ENCODE results near the gene BATF3. TPM values are rescaled to one million over a fixed set of nuclear protein-coding genes. Genes with fewer than 3 reads are reported as not detected.

The BATF3 gene
- total and polyA plus RNA-seq, 8 donors: 0.20 to 3.1 (median 0.95) TPM; not detected in 1

- H3K4me1 ChIP-seq: no peaks in the 10 kb centered on the region
Observed at GRCh38 chr1:212685429-212685828, 14.2 kb downstream of the BATF3 start.

GRCh38 chr1:212684521-212685090 is 15.0 kb downstream of the BATF3 start:
- ATAC-seq: no peak
- 81 to 88% methylated on average over 11 of the region's 11 CpGs for WGBS, 2 donors

More at GRCh38 chr1:212685429-212685828, 14.2 kb downstream of the BATF3 start:
- H3K27ac ChIP-seq: no peak overlapping the region
- intact Hi-C loops (cut with DNase I): no loop called here
- peaks cover 0 to 3% (median 0%) of the 10 kb centered on the region in 4 donors for H3K27me3 ChIP-seq
- H3K9me3 ChIP-seq: no peaks in the 10 kb centered on the region
- TF ChIP-seq, protein P1, sequence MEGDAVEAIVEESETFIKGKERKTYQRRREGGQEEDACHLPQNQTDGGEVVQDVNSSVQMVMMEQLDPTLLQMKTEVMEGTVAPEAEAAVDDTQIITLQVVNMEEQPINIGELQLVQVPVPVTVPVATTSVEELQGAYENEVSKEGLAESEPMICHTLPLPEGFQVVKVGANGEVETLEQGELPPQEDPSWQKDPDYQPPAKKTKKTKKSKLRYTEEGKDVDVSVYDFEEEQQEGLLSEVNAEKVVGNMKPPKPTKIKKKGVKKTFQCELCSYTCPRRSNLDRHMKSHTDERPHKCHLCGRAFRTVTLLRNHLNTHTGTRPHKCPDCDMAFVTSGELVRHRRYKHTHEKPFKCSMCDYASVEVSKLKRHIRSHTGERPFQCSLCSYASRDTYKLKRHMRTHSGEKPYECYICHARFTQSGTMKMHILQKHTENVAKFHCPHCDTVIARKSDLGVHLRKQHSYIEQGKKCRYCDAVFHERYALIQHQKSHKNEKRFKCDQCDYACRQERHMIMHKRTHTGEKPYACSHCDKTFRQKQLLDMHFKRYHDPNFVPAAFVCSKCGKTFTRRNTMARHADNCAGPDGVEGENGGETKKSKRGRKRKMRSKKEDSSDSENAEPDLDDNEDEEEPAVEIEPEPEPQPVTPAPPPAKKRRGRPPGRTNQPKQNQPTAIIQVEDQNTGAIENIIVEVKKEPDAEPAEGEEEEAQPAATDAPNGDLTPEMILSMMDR (IDR thresholded peaks at IDR 0.05): no peak
- H3K4me3 ChIP-seq: no peak overlapping the region
- DNase-seq (no peak), ATAC-seq (peak in 1 of 4 donors; percentile 30), FAIRE-seq (no peak)
- H3K36me3 ChIP-seq: no peaks in the 10 kb centered on the region
- 55 to 56% methylated on average over 2 of the region's 2 CpGs for WGBS, 2 donors

GRCh38 chr1:212684076-212684475 is 15.6 kb downstream of the BATF3 start:
- H3K9me3 ChIP-seq: no peaks in the 10 kb centered on the region
- H3K36me3 ChIP-seq: no peaks in the 10 kb centered on the region
- H3K4me3 ChIP-seq: no peak overlapping the region
- H3K27ac ChIP-seq: no peak overlapping the region
- WGBS, 2 donors: 60 to 69% methylated on average over 6 of the region's 6 CpGs
- H3K27me3 ChIP-seq: peaks cover 0 to 3% (median 0%) of the 10 kb centered on the region in 4 donors
- no peaks in the 10 kb centered on the region for H3K4me1 ChIP-seq
- ATAC-seq: no peak
- DNase-seq: no peak
- intact Hi-C loops (cut with DNase I): no loop called here
- TF ChIP-seq, protein P1 (IDR thresholded peaks at IDR 0.05): no peak
- FAIRE-seq: no peak

More at GRCh38 chr1:212684521-212685090, 15.0 kb downstream of the BATF3 start:
- H3K27ac ChIP-seq: no peak overlapping the region
- intact Hi-C loops (cut with DNase I): no loop called here
- FAIRE-seq (no peak), DNase-seq (no peak)
- no peak overlapping the region for H3K4me3 ChIP-seq
- no peaks in the 10 kb centered on the region for H3K36me3 ChIP-seq
- no peaks in the 10 kb centered on the region for H3K9me3 ChIP-seq
- no peaks in the 10 kb centered on the region for H3K4me1 ChIP-seq
- TF ChIP-seq, protein P1 (IDR thresholded peaks at IDR 0.05): no peak
- peaks cover 0 to 3% (median 0%) of the 10 kb centered on the region in 4 donors for H3K27me3 ChIP-seq

- WGBS, 2 donors: 70 to 81% methylated on average over 7 of the region's 7 CpGs
- no peak for FAIRE-seq
- H3K4me1 ChIP-seq: no peaks in the 10 kb centered on the region
- intact Hi-C loops (cut with DNase I): no loop called here
- H3K27me3 ChIP-seq: peaks cover 0 to 3% (median 0%) of the 10 kb centered on the region in 4 donors
- H3K4me3 ChIP-seq: no peak overlapping the region
- H3K9me3 ChIP-seq: no peaks in the 10 kb centered on the region
- no peak for DNase-seq
- ATAC-seq: peak in 2 of 4 donors; percentile 55 to 77
- H3K27ac ChIP-seq: no peak overlapping the region
- H3K36me3 ChIP-seq: no peaks in the 10 kb centered on the region
- TF ChIP-seq, protein P1 (IDR thresholded peaks at IDR 0.05): no peak
Observed at GRCh38 chr1:212683357-212683722, 16.3 kb downstream of the BATF3 start.

DNA sequence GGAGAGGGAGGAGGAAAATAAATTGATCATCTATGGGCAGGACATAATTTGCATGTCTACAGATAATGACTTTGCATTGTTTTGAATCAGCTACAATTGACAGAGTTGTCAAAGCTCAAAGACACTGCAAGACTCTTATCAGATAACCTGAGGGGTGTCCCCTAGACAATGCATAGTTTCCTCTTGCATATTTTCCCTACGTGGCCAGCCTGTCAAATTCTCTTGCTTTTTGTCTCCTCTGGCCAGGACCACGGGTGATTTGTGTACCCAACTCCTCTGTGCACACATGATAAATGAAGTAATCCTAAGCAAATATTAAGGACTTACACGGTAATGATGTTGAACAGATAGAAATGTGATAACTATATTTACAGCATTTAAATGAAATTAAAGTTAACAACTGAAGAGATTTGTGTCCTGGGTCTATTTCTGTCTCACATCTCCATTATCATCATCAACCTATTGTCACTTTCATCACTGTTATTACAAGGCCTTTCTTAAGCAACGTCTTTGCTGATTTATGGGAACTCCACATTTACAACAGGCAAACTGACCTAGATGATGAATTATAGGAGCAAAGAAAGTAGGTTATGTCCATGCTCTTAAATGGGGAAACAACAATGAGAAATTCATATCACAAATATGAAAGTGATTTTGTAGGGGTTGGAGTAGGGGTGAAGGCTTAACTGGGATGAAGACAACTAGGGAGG is 18.8 kb downstream of the BATF3 start:
- intact Hi-C loops (cut with DNase I): no loop called here
- Histone ChIP-seq H3K36me3 (no peaks in the 10 kb centered on the region), H3K9me3 (no peaks in the 10 kb centered on the region), H3K27ac (no peak overlapping the region), H3K4me1 (no peaks in the 10 kb centered on the region), H3K27me3 (peaks cover 0 to 3% (median 0%) of the 10 kb centered on the region in 4 donors), H3K4me3 (no peak overlapping the region)
- DNase-seq (no peak), ATAC-seq (no peak), FAIRE-seq (no peak)
- WGBS, 2 donors: 13 to 17% methylated on average over 4 of the region's 4 CpGs
- TF ChIP-seq, protein P1 (IDR thresholded peaks at IDR 0.05): no peak

All from pancreas (tissue), 10 donors.